ENCODE measurements around the gene SMIM23. TPM values are rescaled to one million over a fixed set of nuclear protein-coding genes. Genes with fewer than 3 reads are reported as not detected.

The SMIM23 gene
- polyA plus RNA-seq, 1 of the 3 experiments (the other 2 are of a cell fraction), result not detected

DNA sequence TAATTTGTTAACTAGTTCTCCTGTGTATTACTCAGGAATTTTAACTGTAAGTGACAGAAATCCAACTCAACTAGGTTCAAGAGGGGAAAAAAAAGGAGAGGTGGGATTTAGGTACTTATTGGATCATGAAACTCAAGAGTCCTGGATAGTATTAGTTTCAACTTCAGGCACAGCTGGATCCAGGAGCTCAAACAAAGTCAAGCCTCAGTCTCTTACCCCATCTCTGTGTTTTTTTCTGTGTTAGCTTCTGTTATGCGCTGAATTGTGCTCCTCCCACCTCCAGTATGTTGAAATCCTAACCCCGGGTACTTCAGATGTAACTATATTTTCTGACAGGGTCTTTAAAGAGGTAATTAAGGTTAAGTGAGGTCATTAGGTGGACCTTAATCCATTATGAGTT, 53.5 kb downstream of the SMIM23 start:
- H3K9me2 ChIP-seq, result no peaks in the 10 kb centered on the region
- no peaks in the 10 kb centered on the region for H3F3A ChIP-seq (replicated peaks; ENCODE audit: insufficient read depth)
- WGBS (ENCODE audit: low lambda C conversion rate), result 100% methylated on average over 2 of the region's 2 CpGs
- H3K27me3 ChIP-seq (ENCODE audit: insufficient read depth), result no peaks in the 10 kb centered on the region
- no peak overlapping the region for H3K4me2 ChIP-seq
- H4K20me1 ChIP-seq (ENCODE audit: insufficient read depth), result no peaks in the 10 kb centered on the region
- POLR2A ChIA-PET, result no interaction called here
- TF ChIP-seq TEAD4 (IDR thresholded peaks at IDR 0.05; ENCODE audit: borderline replicate concordance, insufficient read depth) (no peak), RFX5 (IDR thresholded peaks at IDR 0.05; ENCODE audit: low read length) (no peak), GABPA (IDR thresholded peaks at IDR 0.05; ENCODE audit: low read depth) (no peak), CTCF (IDR thresholded peaks at IDR 0.05) (no peak), JUND (IDR thresholded peaks at IDR 0.05) (no peak), CHD2 (IDR thresholded peaks at IDR 0.05; ENCODE audit: low read length, partially characterized antibody) (no peak), RAD21 (IDR thresholded peaks at IDR 0.05; ENCODE audit: low read length) (no peak), SMC3 (IDR thresholded peaks at IDR 0.05; ENCODE audit: low read depth, low read length) (no peak), EP300 (IDR thresholded peaks at IDR 0.05; ENCODE audit: borderline replicate concordance in 1 of 2, low read depth in 1 of 2, low read length in 1 of 2) (no peak), NRF1 (IDR thresholded peaks at IDR 0.05; ENCODE audit: low read depth, low read length) (no peak), YY1 (IDR thresholded peaks at IDR 0.05; ENCODE audit: low read depth) (no peak), EZH2phosphoT487 (IDR thresholded peaks at IDR 0.05; ENCODE audit: borderline replicate concordance, low read depth) (no peak), TAF1 (IDR thresholded peaks at IDR 0.05; ENCODE audit: borderline replicate concordance, low read depth, low read length) (no peak)
- TF ChIP-seq, protein P1, sequence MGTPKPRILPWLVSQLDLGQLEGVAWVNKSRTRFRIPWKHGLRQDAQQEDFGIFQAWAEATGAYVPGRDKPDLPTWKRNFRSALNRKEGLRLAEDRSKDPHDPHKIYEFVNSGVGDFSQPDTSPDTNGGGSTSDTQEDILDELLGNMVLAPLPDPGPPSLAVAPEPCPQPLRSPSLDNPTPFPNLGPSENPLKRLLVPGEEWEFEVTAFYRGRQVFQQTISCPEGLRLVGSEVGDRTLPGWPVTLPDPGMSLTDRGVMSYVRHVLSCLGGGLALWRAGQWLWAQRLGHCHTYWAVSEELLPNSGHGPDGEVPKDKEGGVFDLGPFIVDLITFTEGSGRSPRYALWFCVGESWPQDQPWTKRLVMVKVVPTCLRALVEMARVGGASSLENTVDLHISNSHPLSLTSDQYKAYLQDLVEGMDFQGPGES (IDR thresholded peaks at IDR 0.05; ENCODE audit: low read depth, low read length), result no peak
- TF ChIP-seq, protein P2, sequence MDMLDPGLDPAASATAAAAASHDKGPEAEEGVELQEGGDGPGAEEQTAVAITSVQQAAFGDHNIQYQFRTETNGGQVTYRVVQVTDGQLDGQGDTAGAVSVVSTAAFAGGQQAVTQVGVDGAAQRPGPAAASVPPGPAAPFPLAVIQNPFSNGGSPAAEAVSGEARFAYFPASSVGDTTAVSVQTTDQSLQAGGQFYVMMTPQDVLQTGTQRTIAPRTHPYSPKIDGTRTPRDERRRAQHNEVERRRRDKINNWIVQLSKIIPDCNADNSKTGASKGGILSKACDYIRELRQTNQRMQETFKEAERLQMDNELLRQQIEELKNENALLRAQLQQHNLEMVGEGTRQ (IDR thresholded peaks at IDR 0.05; ENCODE audit: borderline replicate concordance, low read depth, low read length), result no peak
- H3K9me3 ChIP-seq, result no peaks in the 10 kb centered on the region
- no peak overlapping the region for H2AFZ ChIP-seq (ENCODE audit: low read depth)
- CTCF ChIA-PET, result interaction anchor here (0.6 to 2.0 kb wide), 2 partner anchors 36 to 420 kb away, joined by 3 to 7 read pairs; partner anchors contain the start of gene FGF18
- no peaks in the 10 kb centered on the region for H3K79me2 ChIP-seq (ENCODE audit: insufficient read depth)
- no peak overlapping the region for H3K9ac ChIP-seq
- no peaks in the 10 kb centered on the region for H3K36me3 ChIP-seq (replicated peaks in 1 of 2; ENCODE audit: control insufficient read depth in 1 of 2, insufficient read depth in 2 of 2, low read length in 1 of 2)
- H3K4me1 ChIP-seq (ENCODE audit: control insufficient read depth in 1 of 2, insufficient read depth in 2 of 2, low read depth in 1 of 2, low read length in 1 of 2), result no peaks in the 10 kb centered on the region
- H3K27ac ChIP-seq (ENCODE audit: low read depth in 2 of 2, low read length in 1 of 2), result no peak overlapping the region
- no peak overlapping the region for H3K4me3 ChIP-seq (ENCODE audit: low read depth in 2 of 2, low read length in 1 of 2)
- no peak for DNase-seq
